Panc1 (cell line): ENCODE results near the gene SPATA20.

Source experiments
- SIN3A ChIP-seq: IDR thresholded peaks from 2 replicates; pipeline ENCODE4 v1.6.1; 2012; ENCODE audit warnings: low read depth, mild to moderate bottlenecking, low read length, moderate library complexity, borderline replicate concordance; ENCODE audit not compliant: insufficient read depth
- TF ChIP-seq, protein P1 (sequence below): fragments of 450-650 bp; IDR thresholded peaks from 2 replicates; pipeline ENCODE4 v1.5.1; 2017; ENCODE audit warnings: mild to moderate bottlenecking

DNA sequence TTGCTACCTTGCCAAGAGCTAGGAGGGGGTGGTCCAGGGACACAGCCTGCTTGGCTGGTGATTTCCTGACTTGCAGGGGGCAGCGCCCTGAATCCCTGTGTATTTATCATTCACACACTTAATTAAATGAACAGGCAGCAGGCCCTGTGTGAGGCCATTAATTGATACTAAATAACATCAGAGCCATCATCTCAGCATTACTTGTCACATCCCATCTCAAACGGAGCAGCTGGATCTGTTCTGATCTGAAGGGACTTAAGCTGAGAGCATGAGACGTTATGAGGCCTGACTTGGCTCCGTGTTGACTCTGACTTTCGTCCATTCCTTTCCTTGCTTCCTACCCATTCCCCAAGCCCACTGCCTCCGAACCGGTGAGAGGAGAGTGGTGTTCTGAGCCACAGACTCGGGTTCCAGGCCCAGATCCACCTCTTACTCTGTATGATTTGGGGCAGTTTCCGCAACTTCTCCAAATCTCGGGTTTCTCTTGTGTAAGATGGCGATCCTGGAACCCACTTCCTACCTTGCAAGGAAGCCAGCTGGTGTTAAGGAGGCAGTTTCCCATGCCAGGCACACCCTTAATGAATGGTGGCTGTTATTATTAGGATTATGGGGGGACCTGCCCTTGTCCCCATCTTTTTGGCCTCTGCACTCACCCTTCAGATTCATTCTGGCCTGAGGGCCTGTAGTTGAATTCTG is 47.3 kb downstream of the SPATA20 start:
- TF ChIP-seq, protein P1, sequence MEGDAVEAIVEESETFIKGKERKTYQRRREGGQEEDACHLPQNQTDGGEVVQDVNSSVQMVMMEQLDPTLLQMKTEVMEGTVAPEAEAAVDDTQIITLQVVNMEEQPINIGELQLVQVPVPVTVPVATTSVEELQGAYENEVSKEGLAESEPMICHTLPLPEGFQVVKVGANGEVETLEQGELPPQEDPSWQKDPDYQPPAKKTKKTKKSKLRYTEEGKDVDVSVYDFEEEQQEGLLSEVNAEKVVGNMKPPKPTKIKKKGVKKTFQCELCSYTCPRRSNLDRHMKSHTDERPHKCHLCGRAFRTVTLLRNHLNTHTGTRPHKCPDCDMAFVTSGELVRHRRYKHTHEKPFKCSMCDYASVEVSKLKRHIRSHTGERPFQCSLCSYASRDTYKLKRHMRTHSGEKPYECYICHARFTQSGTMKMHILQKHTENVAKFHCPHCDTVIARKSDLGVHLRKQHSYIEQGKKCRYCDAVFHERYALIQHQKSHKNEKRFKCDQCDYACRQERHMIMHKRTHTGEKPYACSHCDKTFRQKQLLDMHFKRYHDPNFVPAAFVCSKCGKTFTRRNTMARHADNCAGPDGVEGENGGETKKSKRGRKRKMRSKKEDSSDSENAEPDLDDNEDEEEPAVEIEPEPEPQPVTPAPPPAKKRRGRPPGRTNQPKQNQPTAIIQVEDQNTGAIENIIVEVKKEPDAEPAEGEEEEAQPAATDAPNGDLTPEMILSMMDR, result no peak
- TF ChIP-seq SIN3A, result no peak
